ENCODE data around the gene PTF1A.
"Not testable (repeated sequence)": the region's sequence is repeated elsewhere in the genome, so short reads cannot be mapped to it uniquely, and the experiment has no call there.

The PTF1A gene

GRCh38 chr10:23203369-23204325, 11.5 kb downstream of the PTF1A start:
- no peak overlapping the region for H3K4me3 ChIP-seq (replicated peaks; ENCODE audit: low read depth, low read length)
- DNase-seq (ENCODE audit: extremely low read depth, low read depth): no peak
- no peak for TF ChIP-seq CTCF (IDR thresholded peaks at IDR 0.05; ENCODE audit: low read depth, low read length, missing control alignments)

- TF ChIP-seq CTCF (IDR thresholded peaks at IDR 0.05; ENCODE audit: low read depth, low read length, missing control alignments): no peak
- no peak overlapping the region for H3K4me3 ChIP-seq (replicated peaks; ENCODE audit: low read depth, low read length)
- DNase-seq (ENCODE audit: extremely low read depth, low read depth): no peak
Measured at GRCh38 chr10:23204773-23205172, 12.7 kb downstream of the PTF1A start.

GRCh38 chr10:23205972-23206642, 14.0 kb downstream of the PTF1A start:
- no peak overlapping the region for H3K4me3 ChIP-seq (replicated peaks; ENCODE audit: low read depth, low read length)
- no peak for DNase-seq (ENCODE audit: extremely low read depth, low read depth)
- no peak for TF ChIP-seq CTCF (IDR thresholded peaks at IDR 0.05; ENCODE audit: low read depth, low read length, missing control alignments)

GRCh38 chr10:23217471-23217870, 25.4 kb downstream of the PTF1A start:
- DNase-seq (ENCODE audit: extremely low read depth, low read depth): no peak
- H3K4me3 ChIP-seq (replicated peaks; ENCODE audit: low read depth, low read length): no peak overlapping the region
- no peak for TF ChIP-seq CTCF (IDR thresholded peaks at IDR 0.05; ENCODE audit: low read depth, low read length, missing control alignments)

GRCh38 chr10:23230582-23230981, 38.5 kb downstream of the PTF1A start:
- TF ChIP-seq CTCF (IDR thresholded peaks at IDR 0.05; ENCODE audit: low read depth, low read length, missing control alignments): no peak
- DNase-seq (ENCODE audit: extremely low read depth, low read depth): no peak
- no peak overlapping the region for H3K4me3 ChIP-seq (replicated peaks; ENCODE audit: low read depth, low read length)

- no peak for DNase-seq (ENCODE audit: extremely low read depth, low read depth)
- no peak for TF ChIP-seq CTCF (IDR thresholded peaks at IDR 0.05; ENCODE audit: low read depth, low read length, missing control alignments)
- H3K4me3 ChIP-seq (replicated peaks; ENCODE audit: low read depth, low read length): no peak overlapping the region
Measured at GRCh38 chr10:23238015-23238414, 45.9 kb downstream of the PTF1A start.

GRCh38 chr10:23241779-23242178, 49.7 kb downstream of the PTF1A start:
- DNase-seq (ENCODE audit: extremely low read depth, low read depth); H3K4me3 ChIP-seq (replicated peaks; ENCODE audit: low read depth, low read length): not testable (repeated sequence)

Measured in HFF-Myc (cell line).